Common myeloid progenitor, CD34-positive (primary cell): Measurements from ENCODE around the gene MAN2B1.

Experiments
- CTCF ChIA-PET: fragments of 350-600 bp; sonication (Branson Sonifier 250); formaldehyde crosslinking; loops from one replicate; lab custom pipeline; 2021; ENCODE audit warnings: antibody characterized with exemption; lab: Charles Lee
- POLR2A ChIA-PET: fragments of 350-600 bp; sonication (Branson Sonifier 250); formaldehyde crosslinking; loops from one replicate; lab custom pipeline; 2021; ENCODE audit warnings: antibody characterized with exemption; lab: Charles Lee
- DNase-seq, 3 donors: peaks; one replicate each; pipeline versions ENCODE4 v3.0.0 to v3.0.0-alpha.2; 2013
- H3K27ac ChIP-seq, 2 experiments: 1 replicate in 1 of 2; 2 replicates in 1 of 2; pipeline ENCODE4 v1.7.0; 2013; ENCODE audit warnings: inconsistent platforms in 2 of 2, low read length in 2 of 2, mild to moderate bottlenecking in 2 of 2, low read depth in 1 of 2, moderate library complexity in 1 of 2; ENCODE audit not compliant: severe bottlenecking in 2 of 2, insufficient read depth in 1 of 2, poor library complexity in 1 of 2
- H3K27me3 ChIP-seq, 5 experiments: replicated peaks in 2 of 5; 1 replicate in 3 of 5; 2 replicates in 2 of 5; pipeline versions ENCODE4 v1.6.1 to v1.7.0; 2013; ENCODE audit warnings: low read length in 4 of 5, mild to moderate bottlenecking in 2 of 5, moderate library complexity in 2 of 5, inconsistent platforms in 1 of 5; ENCODE audit not compliant: insufficient read depth in 5 of 5, control insufficient read depth in 4 of 5
- H3K36me3 ChIP-seq, 4 experiments: 1 replicate in 2 of 4; 2 replicates in 2 of 4; pipeline versions ENCODE4 v1.6.1 to v1.7.0; 2013; ENCODE audit warnings: low read length in 3 of 4, control low read depth in 1 of 4, mild to moderate bottlenecking in 1 of 4; ENCODE audit not compliant: control insufficient read depth in 4 of 4, insufficient read depth in 4 of 4
- H3K4me1 ChIP-seq, 4 experiments: 1 replicate in 3 of 4; 2 replicates in 1 of 4; pipeline versions ENCODE4 v1.6.1 to v1.7.1; 2013; ENCODE audit warnings: low read length in 3 of 4, mild to moderate bottlenecking in 3 of 4, control low read depth in 1 of 4, inconsistent platforms in 1 of 4, moderate library complexity in 1 of 4; ENCODE audit not compliant: control insufficient read depth in 4 of 4, insufficient read depth in 4 of 4; ENCODE audit errors: control extremely low read depth in 1 of 4
- H3K4me3 ChIP-seq, 7 experiments: 1 replicate in 4 of 7; 2 replicates in 3 of 7; pipeline versions ENCODE4 v1.5.1 to v1.7.0; 2013; ENCODE audit warnings: mild to moderate bottlenecking in 7 of 7, low read length in 6 of 7, moderate library complexity in 6 of 7, inconsistent platforms in 2 of 7, low read depth in 2 of 7, control low read depth in 1 of 7; ENCODE audit not compliant: insufficient read depth in 4 of 7, control insufficient read depth in 1 of 7; ENCODE audit errors: extremely low read depth in 1 of 7
- H3K9me3 ChIP-seq, 5 experiments: 1 replicate in 4 of 5; 2 replicates in 1 of 5; pipeline versions ENCODE4 v1.6.1 to v1.7.1; 2013; ENCODE audit warnings: low read length in 4 of 5, mild to moderate bottlenecking in 2 of 5, inconsistent platforms in 1 of 5, low read depth in 1 of 5, moderate library complexity in 1 of 5; ENCODE audit not compliant: control insufficient read depth in 4 of 5, insufficient read depth in 2 of 5; ENCODE audit errors: control extremely low read depth in 1 of 5
- WGBS: methylation state at CpG from one replicate; pipeline ENCODE4 v1.1.5; 2013; ENCODE audit not compliant: insufficient coverage; 5-methylcytosine and 5-hydroxymethylcytosine counted together

MAN2B1 gene

GRCh38 chr19:12656899-12657571 is 9.5 kb downstream of the MAN2B1 start:
- Histone ChIP-seq H3K27me3 (no peaks in the 10 kb centered on the region), H3K27ac (no peak overlapping the region), H3K4me1 (no peaks in the 10 kb centered on the region), H3K4me3 (no peak overlapping the region), H3K36me3 (peaks cover 16 to 69% (median 36%) of the 10 kb centered on the region in 4 experiments), H3K9me3 (no peaks in the 10 kb centered on the region)
- ChIA-PET CTCF (interaction anchor here (0.6 kb wide), 1 partner anchor 49 kb away, joined by 4 read pairs; no protein-coding TSS in a partner anchor), POLR2A (no interaction called here)
- DNase-seq, result peak in 1 of 3 donors; percentile 28
- 97% methylated on average over 42 of the region's 50 CpGs for WGBS

DNA sequence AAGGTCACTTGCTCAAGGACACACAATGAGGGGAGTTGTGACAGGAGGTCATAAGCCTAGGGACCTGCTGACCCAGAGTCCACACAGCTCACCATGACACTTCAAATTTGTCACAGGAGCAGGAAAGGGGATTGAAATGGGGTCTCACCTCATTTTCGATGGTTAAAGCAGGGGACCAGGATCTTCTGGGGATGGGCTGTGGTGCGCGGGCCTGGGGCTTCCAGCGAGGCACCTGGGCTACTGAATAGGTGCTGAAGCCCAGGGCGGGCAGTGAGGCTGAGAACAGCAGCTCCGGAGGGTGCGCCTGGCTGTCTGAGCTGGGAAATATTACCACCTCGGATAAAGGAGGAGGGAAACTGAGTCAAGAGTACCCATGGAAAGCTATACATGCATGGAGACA is 11.0 kb downstream of the MAN2B1 start:
- DNase-seq, result no peak
- POLR2A ChIA-PET, result interaction anchor here (0.6 kb wide), 1 partner anchor 39 kb away, joined by 3 read pairs; no protein-coding TSS in a partner anchor
- Histone ChIP-seq H3K4me1 (no peaks in the 10 kb centered on the region), H3K27ac (no peak overlapping the region), H3K36me3 (peaks cover 10 to 72% (median 40%) of the 10 kb centered on the region in 4 experiments), H3K9me3 (no peaks in the 10 kb centered on the region), H3K27me3 (no peaks in the 10 kb centered on the region), H3K4me3 (no peak overlapping the region)
- CTCF ChIA-PET, result interaction anchor here (0.6 to 1.5 kb wide), 3 partner anchors 13 to 286 kb away, joined by 3 to 4 read pairs (median 3); no protein-coding TSS in a partner anchor
- WGBS, result 97% methylated on average over 7 of the region's 8 CpGs

- ChIA-PET POLR2A (no interaction called here), CTCF (interaction anchor here (1.6 kb wide), 1 partner anchor 12 kb away, joined by 5 read pairs; no protein-coding TSS in a partner anchor)
- Histone ChIP-seq H3K36me3 (peaks cover 7 to 59% (median 31%) of the 10 kb centered on the region in 4 experiments), H3K27me3 (no peaks in the 10 kb centered on the region), H3K4me1 (peaks cover 0 to 10% (median 3%) of the 10 kb centered on the region in 4 experiments), H3K9me3 (no peaks in the 10 kb centered on the region), H3K4me3 (no peak overlapping the region), H3K27ac (no peak overlapping the region)
- WGBS, result 100% methylated on average over 1 of the region's 6 CpGs
- DNase-seq, result no peak
Measured at GRCh38 chr19:12652219-12652618, 14.3 kb downstream of the MAN2B1 start.

GRCh38 chr19:12649941-12650340 is 16.6 kb downstream of the MAN2B1 start:
- ChIA-PET CTCF (interaction anchor here (2.1 kb wide), 1 partner anchor 13 kb away, joined by 6 read pairs; no protein-coding TSS in a partner anchor), POLR2A (no interaction called here)
- Histone ChIP-seq H3K4me3 (no peak overlapping the region), H3K27ac (no peak overlapping the region), H3K9me3 (no peaks in the 10 kb centered on the region), H3K4me1 (peaks cover 0 to 10% (median 3%) of the 10 kb centered on the region in 4 experiments), H3K36me3 (peaks cover 7 to 43% (median 16%) of the 10 kb centered on the region in 4 experiments), H3K27me3 (no peaks in the 10 kb centered on the region)
- WGBS, result 100% methylated on average over 9 of the region's 10 CpGs
- no peak for DNase-seq

DNA sequence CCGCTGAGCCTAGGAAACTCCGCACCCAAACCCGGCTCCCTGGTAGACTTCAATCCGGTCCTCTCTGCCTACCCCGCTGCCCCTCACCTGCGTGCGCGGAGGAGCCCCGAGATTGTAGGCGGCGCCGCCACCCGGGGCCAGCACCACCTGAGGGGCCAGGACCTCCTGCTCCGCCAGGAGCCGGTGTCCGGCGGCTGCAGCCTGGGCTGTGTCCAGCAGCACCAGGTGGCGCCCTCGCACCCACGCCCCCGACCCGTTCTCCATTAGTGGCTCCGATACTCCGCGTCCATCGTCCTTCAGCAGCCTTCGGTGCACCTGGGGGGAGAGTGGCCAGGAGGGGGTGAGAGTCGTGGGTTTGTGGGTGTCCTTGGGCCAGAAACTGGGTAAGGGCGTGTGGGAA is 18.5 kb downstream of the MAN2B1 start:
- no peak for DNase-seq
- WGBS, result 40% methylated on average over 26 of the region's 29 CpGs
- H3K4me1 ChIP-seq, result peaks cover 0 to 10% (median 3%) of the 10 kb centered on the region in 4 experiments
- ChIA-PET POLR2A (interaction anchor here (1.4 kb wide), 1 partner anchor 17 kb away, joined by 3 read pairs; no protein-coding TSS in a partner anchor), CTCF (interaction anchor here (1.1 kb wide), 1 partner anchor 30 kb away, joined by 3 read pairs; no protein-coding TSS in a partner anchor)
- no peak overlapping the region for H3K27ac ChIP-seq
- no peaks in the 10 kb centered on the region for H3K27me3 ChIP-seq
- peaks cover 0 to 46% (median 13%) of the 10 kb centered on the region in 4 experiments for H3K36me3 ChIP-seq
- H3K4me3 ChIP-seq, result peak overlapping the region in 4 of 7 experiments; percentile 10 to 67 (median 49)
- no peaks in the 10 kb centered on the region for H3K9me3 ChIP-seq

GRCh38 chr19:12647490-12648071 is 19.0 kb downstream of the MAN2B1 start:
- CTCF ChIA-PET, result interaction anchor here (1.1 kb wide), 1 partner anchor 29 kb away, joined by 3 read pairs; no protein-coding TSS in a partner anchor

More at GRCh38 chr19:12647490-12648071, 19.0 kb downstream of the MAN2B1 start:
- Histone ChIP-seq H3K36me3 (peaks cover 0 to 46% (median 13%) of the 10 kb centered on the region in 4 experiments), H3K4me3 (peak overlapping the region in 4 of 7 experiments; percentile 10 to 67 (median 49)), H3K4me1 (peaks cover 0 to 10% (median 3%) of the 10 kb centered on the region in 4 experiments), H3K27ac (no peak overlapping the region), H3K27me3 (no peaks in the 10 kb centered on the region), H3K9me3 (no peaks in the 10 kb centered on the region)
- peak in 2 of 3 donors; percentile 67 to 69 for DNase-seq
- WGBS, result 43% methylated on average over 22 of the region's 31 CpGs
- POLR2A ChIA-PET, result interaction anchor here (0.6 to 1.4 kb wide), 2 partner anchors 18 to 376 kb away, joined by 3 read pairs; no protein-coding TSS in a partner anchor
